Stimulated activated CD8-positive, alpha-beta memory T cell treated with anti-CD3 and anti-CD28 coated beads, Interleukin-12 subunit alpha, Interleukin-12 subunit beta, amount 100 ng/mL, for 24 hours (primary cell): ENCODE measurements around the gene COMMD3.
A peak's percentile ranks its signal among the peaks of the same experiment; 100 is the strongest.
"Not testable (repeated sequence)": the region's sequence is repeated elsewhere in the genome, so short reads cannot be mapped to it uniquely, and the experiment has no call there.

Experiments used
- DNase-seq: peaks from one replicate; pipeline ENCODE4 v3.0.0-alpha.2; 2020; ENCODE audit errors: extremely low read depth

The COMMD3 gene

GRCh38 chr10:22316286-22317075 lies at the start of gene COMMD3:
COMMD3 (plus strand) TSS chr10:22316388; CDS start chr10:22316418, 30 bp downstream.
- DNase-seq, result peak; percentile 53

- DNase-seq, result no peak
Measured at GRCh38 chr10:22268503-22268902, 47.7 kb upstream of the COMMD3 start.

- no peak for DNase-seq
Measured at GRCh38 chr10:22271786-22272185, 44.4 kb upstream of the COMMD3 start.

GRCh38 chr10:22278441-22278782 lies 37.8 kb upstream of the COMMD3 start:
- no peak for DNase-seq

- DNase-seq, result no peak
Measured at GRCh38 chr10:22280078-22280477, 36.1 kb upstream of the COMMD3 start.

- no peak for DNase-seq
Measured at GRCh38 chr10:22285130-22285529, 31.1 kb upstream of the COMMD3 start.

GRCh38 chr10:22293747-22294404 lies 22.3 kb upstream of the COMMD3 start:
- DNase-seq, result no peak

GRCh38 chr10:22294694-22295093 lies 21.5 kb upstream of the COMMD3 start:
- no peak for DNase-seq

- no peak for DNase-seq
Measured at GRCh38 chr10:22301193-22301592, 15.0 kb upstream of the COMMD3 start.

- no peak for DNase-seq
Measured at GRCh38 chr10:22303461-22303860, 12.7 kb upstream of the COMMD3 start.

- no peak for DNase-seq
Measured at GRCh38 chr10:22305721-22306120, 10.5 kb upstream of the COMMD3 start.

GRCh38 chr10:22308390-22308789 lies 7.8 kb upstream of the COMMD3 start:
- no peak for DNase-seq

- no peak for DNase-seq
Measured at GRCh38 chr10:22309180-22310000, 6.8 kb upstream of the COMMD3 start.

- not testable (repeated sequence) for DNase-seq
Measured at GRCh38 chr10:22310012-22310411, 6.2 kb upstream of the COMMD3 start.

- DNase-seq, result no peak
Measured at GRCh38 chr10:22310928-22311327, 5.3 kb upstream of the COMMD3 start.

GRCh38 chr10:22314852-22315251 lies 1.3 kb upstream of the COMMD3 start:
- no peak for DNase-seq

GRCh38 chr10:22315455-22316285 lies 518 bp upstream of the COMMD3 start:
- DNase-seq, result no peak

- DNase-seq, result no peak
Measured at GRCh38 chr10:22317076-22317370, 835 bp downstream of the COMMD3 start.

- no peak for DNase-seq
Measured at GRCh38 chr10:22317771-22318565, 1.8 kb downstream of the COMMD3 start.

- DNase-seq, result no peak
Measured at GRCh38 chr10:22318772-22319171, 2.6 kb downstream of the COMMD3 start.

GRCh38 chr10:22319547-22319979 lies 3.4 kb downstream of the COMMD3 start:
- no peak for DNase-seq
